GM12878 (cell line): ENCODE results near the gene IGF1R. TPM values are rescaled to one million over a fixed set of nuclear protein-coding genes. Genes with fewer than 3 reads are reported as not detected.

ENCODE experiments used
- ATAC-seq: fragments of 200-7000 bp; cut with Tn5 transposase; 3 replicates; pipeline ENCODE4 v1.9.1; 2020; ENCODE audit warnings: mild to moderate bottlenecking, moderate library complexity
- BruUV-seq: library from RNA; stranded (reverse); fragments of 400-500 nt; replicated peaks from 2 replicates; lab custom pipeline; 2021; lab: Mats Ljungman, UMichigan
- CTCF ChIA-PET: fragments of 300-600 bp; sonication (Branson Sonifier 250); formaldehyde crosslinking; extraction: SDS; loops from one replicate; lab custom pipeline; 2021; ENCODE audit warnings: inconsistent platforms; lab: Yijun Ruan, JAX
- POLR2A ChIA-PET: fragments of 350-600 bp; formaldehyde crosslinking; extraction: SDS; loops from one replicate; lab custom pipeline; 2021; ENCODE audit warnings: inconsistent platforms; lab: Charles Lee
- RAD21 ChIA-PET: fragments of 300-600 bp; sonication (Branson Sonifier 250); formaldehyde crosslinking; loops from one replicate; lab custom pipeline; 2023; ENCODE audit warnings: antibody characterized with exemption; ENCODE audit not compliant: unreplicated experiment; lab: Charles Lee
- SMC1A ChIA-PET: fragments of 300-600 bp; sonication (Branson Sonifier 250); formaldehyde crosslinking; loops from one replicate; lab custom pipeline; 2023; ENCODE audit not compliant: unreplicated experiment, uncharacterized antibody; lab: Charles Lee
- DNase-seq: peaks from one replicate; pipeline ENCODE4 v3.0.0-alpha.2; 2011; ENCODE audit warnings: low read depth, low spot score
- FAIRE-seq: peaks from 3 replicates; lab custom pipeline; 2011; peaks lifted over from hg19 to GRCh38; lab: Jason Lieb, UNC
- H2AFZ ChIP-seq: 2 replicates; pipeline ENCODE4 v1.6.0; 2011; ENCODE audit warnings: low read depth, low read length, control low read depth; ENCODE audit not compliant: control insufficient read depth
- H3K27ac ChIP-seq: 2 replicates; pipeline ENCODE4 v1.5.1; 2011; ENCODE audit warnings: control low read depth; ENCODE audit not compliant: control insufficient read depth, insufficient read depth
- H3K27me3 ChIP-seq, 2 experiments: replicated peaks in 1 of 2; 2 replicates each; pipeline versions ENCODE4 v1.6.0 to v1.6.1; 2011; ENCODE audit warnings: low read length in 1 of 2; ENCODE audit not compliant: control insufficient read depth in 2 of 2, insufficient read depth in 2 of 2
- H3K36me3 ChIP-seq, 2 experiments: 2 replicates each; pipeline ENCODE4 v1.5.1; 2011; ENCODE audit warnings: low read length in 1 of 2; ENCODE audit not compliant: control insufficient read depth in 2 of 2, insufficient read depth in 2 of 2
- H3K4me1 ChIP-seq: 2 replicates; pipeline ENCODE4 v1.6.1; 2011; ENCODE audit warnings: mild to moderate bottlenecking, low read length, moderate library complexity, mixed read lengths; ENCODE audit not compliant: control insufficient read depth, insufficient read depth
- H3K4me2 ChIP-seq: 2 replicates; pipeline ENCODE4 v1.6.0; 2011; ENCODE audit warnings: control low read depth; ENCODE audit not compliant: control insufficient read depth, insufficient read depth
- H3K4me3 ChIP-seq: fragments of 200-600 bp; sonication (generic); 2 replicates; pipeline ENCODE4 v1.5.1; 2016
- H3K79me2 ChIP-seq: 2 replicates; pipeline ENCODE4 v1.6.0; 2011; ENCODE audit warnings: low read length; ENCODE audit not compliant: control insufficient read depth, insufficient read depth
- H3K9ac ChIP-seq: 2 replicates; pipeline ENCODE4 v1.8.0; 2011; ENCODE audit warnings: low read length, control low read depth, mixed read lengths; ENCODE audit not compliant: control insufficient read depth, insufficient read depth
- H3K9me3 ChIP-seq: replicated peaks from 3 replicates; pipeline ENCODE4 v1.5.1; 2011; ENCODE audit warnings: mild to moderate bottlenecking, low read length; ENCODE audit not compliant: control insufficient read depth, insufficient read depth
- H4K20me1 ChIP-seq: 2 replicates; pipeline ENCODE4 v1.6.0; 2011; ENCODE audit not compliant: control insufficient read depth, insufficient read depth
- ATF7 ChIP-seq: fragments of 450-650 bp; IDR thresholded peaks from 2 replicates; pipeline ENCODE4 v1.6.1; 2016; ENCODE audit warnings: low read depth, mild to moderate bottlenecking
- HDAC6 ChIP-seq: fragments of 200-600 bp; sonication (generic); IDR thresholded peaks from one replicate; pipeline ENCODE4 v1.8.0; 2017; ENCODE audit warnings: antibody characterized with exemption; ENCODE audit not compliant: unreplicated experiment
- IKZF2 ChIP-seq, 2 experiments: fragments of 450-650 bp; IDR thresholded peaks; 2 replicates each; pipeline ENCODE4 v1.6.1; 2017; ENCODE audit warnings: mild to moderate bottlenecking in 2 of 2, moderate library complexity in 2 of 2
- KDM1A ChIP-seq: fragments of 200-600 bp; sonication (generic); IDR thresholded peaks from 2 replicates; pipeline ENCODE4 v1.6.1; 2016; ENCODE audit warnings: borderline replicate concordance
- NFYA ChIP-seq: IDR thresholded peaks from 2 replicates; pipeline ENCODE4 v1.6.1; 2011; ENCODE audit warnings: low read depth, mild to moderate bottlenecking, low read length, improper control_type of control experiment, borderline replicate concordance
- PBX3 ChIP-seq: IDR thresholded peaks from 2 replicates; pipeline ENCODE4 v1.6.1; 2011; ENCODE audit warnings: mild to moderate bottlenecking, low read depth, low read length, moderate library complexity; ENCODE audit not compliant: insufficient replicate concordance
- SMAD5 ChIP-seq: IDR thresholded peaks from 2 replicates; pipeline ENCODE4 v1.6.1; 2016; ENCODE audit warnings: antibody characterized with exemption, low read depth
- ZNF217 ChIP-seq: fragments of 450-650 bp; IDR thresholded peaks from 2 replicates; pipeline ENCODE4 v1.6.1; 2017; ENCODE audit warnings: antibody characterized with exemption, mild to moderate bottlenecking
- ZNF622 ChIP-seq: fragments of 450-650 bp; IDR thresholded peaks from 2 replicates; pipeline ENCODE4 v1.6.1; 2017; ENCODE audit warnings: mild to moderate bottlenecking, inconsistent platforms
- WGBS: methylation state at CpG from one replicate; pipeline ENCODE4 v1.1.6; 2016; ENCODE audit warnings: low lambda C conversion rate; ENCODE audit not compliant: insufficient replicate concordance, insufficient coverage; ENCODE audit errors: missing lambda C conversion rate; 5-methylcytosine and 5-hydroxymethylcytosine counted together
- in situ Hi-C: fragments of 300-500 bp; cut with MboI; formaldehyde crosslinking; loops from 9 replicates; pipeline ENCODE4 v1.14.3; 2018; ENCODE audit warnings: mixed read lengths
- intact Hi-C: fragments of 100-400 bp; cut with micrococcal nuclease; formaldehyde crosslinking; loops from one replicate; pipeline ENCODE4 v1.14.2; 2022; ENCODE audit not compliant: unreplicated experiment
- polyA plus RNA-seq, 11 experiments: library from polyadenylated mRNA; depleted of rRNA in 4 of 11; unstranded in 6 of 11; stranded (reverse) in 5 of 11; fragments of >200 nt; fragmentation: Nextera tagmentation in 4 of 11; fragmentation: Illumina TruSeq in 1 of 11; extraction: Ambion mirVana in 4 of 11; extraction: Trizol in 1 of 11; gene quantifications; 1 replicate in 1 of 11; 2 replicates in 10 of 11; pipeline versions ENCODE4 v1.2.1 to v1.2.3, GENCODE V29; 2011 to 2016; ENCODE audit warnings: inconsistent platforms in 2 of 11, missing spikeins in 2 of 11, low read depth in 1 of 11
- total RNA-seq, 4 experiments: library from RNA; depleted of rRNA in 3 of 4; stranded (reverse); fragments of >200 nt in 3 of 4; fragmentation: Illumina TruSeq in 1 of 4; extraction: Trizol in 1 of 4; gene quantifications; 2 replicates each; pipeline versions ENCODE4 v1.2.1 to v1.2.3, GENCODE V29; 2013 to 2021

Gene IGF1R
- total and polyA plus RNA-seq, 10 of the 15 experiments (the other 5 are each of a cell fraction or from before 2014, with no cell fraction given) = 0.03 to 2.7 (median 0.66) TPM

GRCh38 chr15:98958076-98958475, 309.7 kb downstream of the IGF1R start:
- ChIA-PET RAD21 (no interaction called here), CTCF (no interaction called here), POLR2A (no interaction called here)
- no peak for FAIRE-seq
- Histone ChIP-seq H3K79me2 (no peaks in the 10 kb centered on the region), H3K9ac (no peak overlapping the region), H3K4me1 (peaks cover 10% of the 10 kb centered on the region), H2AFZ (no peak overlapping the region), H4K20me1 (no peaks in the 10 kb centered on the region), H3K4me2 (no peak overlapping the region), H3K9me3 (peaks cover 10% of the 10 kb centered on the region), H3K4me3 (no peak overlapping the region), H3K27ac (no peak overlapping the region), H3K27me3 (no peaks in the 10 kb centered on the region), H3K36me3 (no peaks in the 10 kb centered on the region)
- intact Hi-C loops = no loop called here
- no TSS peak for BruUV-seq
- no peak for ATAC-seq
- DNase-seq = no peak
- no peak for TF ChIP-seq IKZF2 (IDR thresholded peaks at IDR 0.05)
- no peak for TF ChIP-seq ATF7
- no peak for TF ChIP-seq SMAD5
- TF ChIP-seq KDM1A = no peak
- no peak for TF ChIP-seq PBX3
- no peak for TF ChIP-seq ZNF622
- TF ChIP-seq NFYA = no peak
- no peak for TF ChIP-seq HDAC6
- TF ChIP-seq ZNF217 = no peak
- TF ChIP-seq, all 136 proteins: peak for 0
- WGBS = 78% methylated on average over 9 of the region's 11 CpGs
- SMC1A ChIA-PET = interaction anchor here (1.2 to 2.9 kb wide), 3 partner anchors 22 to 108 kb away, joined by 3 to 9 read pairs (median 3); no protein-coding TSS in a partner anchor
- in situ Hi-C loops = no loop called here
